HCT116 (cell line): ENCODE measurements around the gene SERPINE3. TPM values are rescaled to one million over a fixed set of nuclear protein-coding genes. Genes with fewer than 3 reads are reported as not detected.

Experiments
- ATAC-seq: fragments of 200-7000 bp; cut with Tn5 transposase; 2 replicates; pipeline ENCODE4 v1.9.1; 2020; ENCODE audit warnings: mild to moderate bottlenecking, moderate library complexity
- BruUV-seq: library from RNA; stranded (reverse); fragments of 400-500 nt; replicated peaks from 2 replicates; lab custom pipeline; 2021; lab: Mats Ljungman, UMichigan
- CTCF ChIA-PET: fragments of 300-600 bp; sonication (Branson Sonifier 250); formaldehyde crosslinking; loops from one replicate; lab custom pipeline; 2021; ENCODE audit warnings: antibody characterized with exemption; lab: Charles Lee
- POLR2A ChIA-PET: fragments of 300-600, 350-600 bp; sonication (Branson Sonifier 250); formaldehyde crosslinking; loops from one replicate; lab custom pipeline; 2021; ENCODE audit warnings: antibody characterized with exemption; lab: Charles Lee
- RAD21 ChIA-PET, 2 experiments: fragments of 300-600 bp; sonication (Branson Sonifier 250); formaldehyde crosslinking; loops; one replicate each; lab custom pipeline; 2023; ENCODE audit warnings: low total read pairs in 2 of 2; ENCODE audit not compliant: uncharacterized antibody in 2 of 2, unreplicated experiment in 2 of 2, low non-redundant PET in 1 of 2; lab: Charles Lee
- DNase-seq: peaks from one replicate; pipeline ENCODE4 v3.0.0-alpha.2; 2010; ENCODE audit warnings: low read depth, low spot score
- H2AFZ ChIP-seq: fragments of 200-600 bp; shearing (Covaris generic), sonication (generic); 2 replicates; pipeline ENCODE4 v1.6.1; 2017; ENCODE audit warnings: low read depth, mixed run types, mixed read lengths, antibody characterized with exemption, low read length; ENCODE audit not compliant: poor library complexity, severe bottlenecking
- H3K27ac ChIP-seq: 2 replicates; pipeline ENCODE4 v1.5.1; 2012; ENCODE audit warnings: low read depth, low read length
- H3K27me3 ChIP-seq: fragments of 200-600 bp; sonication (generic); 2 replicates; pipeline ENCODE4 v1.6.1; 2016; ENCODE audit warnings: mixed run types, low read length, mixed read lengths; ENCODE audit not compliant: insufficient read depth
- H3K36me3 ChIP-seq, 2 experiments: fragments of 200-500 bp in 1 of 2; fragments of 200-600 bp in 1 of 2; sonication (Bioruptor generic) in 1 of 2; sonication (generic) in 1 of 2; 2 replicates each; pipeline versions ENCODE4 v1.5.1 to v1.6.1; 2014 to 2016; ENCODE audit warnings: low read length in 2 of 2, inconsistent platforms in 1 of 2, mixed read lengths in 1 of 2, mixed run types in 1 of 2; ENCODE audit not compliant: insufficient read depth in 2 of 2, control insufficient read depth in 1 of 2
- H3K4me1 ChIP-seq, 2 experiments: fragments of 200-600 bp in 1 of 2; sonication (generic) in 1 of 2; 2 replicates each; pipeline versions ENCODE4 v1.5.1 to v1.6.1; 2012 to 2017; ENCODE audit warnings: low read length in 2 of 2, inconsistent platforms in 1 of 2, mild to moderate bottlenecking in 1 of 2, mixed read lengths in 1 of 2, mixed run types in 1 of 2, moderate library complexity in 1 of 2; ENCODE audit not compliant: insufficient read depth in 2 of 2, control insufficient read depth in 1 of 2
- H3K4me2 ChIP-seq: fragments of 200-600 bp; sonication (generic); 2 replicates; pipeline ENCODE4 v1.6.1; 2017; ENCODE audit warnings: mixed run types, low read length, mixed read lengths
- H3K4me3 ChIP-seq, 2 experiments: fragments of 200-600 bp in 1 of 2; sonication (generic) in 1 of 2; replicated peaks in 1 of 2; 2 replicates each; pipeline ENCODE4 v1.5.1; 2011 to 2016; ENCODE audit warnings: low read length in 2 of 2, control low read depth in 1 of 2, low read depth in 1 of 2, mild to moderate bottlenecking in 1 of 2, mixed read lengths in 1 of 2, mixed run types in 1 of 2
- H3K79me2 ChIP-seq: fragments of 200-600 bp; sonication (generic); 2 replicates; pipeline ENCODE4 v1.6.1; 2017; ENCODE audit warnings: mild to moderate bottlenecking, mixed run types, low read length, moderate library complexity, mixed read lengths; ENCODE audit not compliant: insufficient read depth
- H3K9ac ChIP-seq: fragments of 200-600 bp; sonication (generic); 2 replicates; pipeline ENCODE4 v1.6.1; 2016; ENCODE audit warnings: low read length, mixed read lengths
- H3K9me2 ChIP-seq: fragments of 200-600 bp; sonication (generic), shearing (Covaris generic); 2 replicates; pipeline ENCODE4 v1.6.1; 2017; ENCODE audit warnings: mixed run types, mild to moderate bottlenecking, moderate library complexity; ENCODE audit not compliant: insufficient read depth
- H3K9me3 ChIP-seq, 2 experiments: fragments of 200-500 bp in 1 of 2; fragments of 200-600 bp in 1 of 2; sonication (Bioruptor generic) in 1 of 2; sonication (generic) in 1 of 2; 2 replicates each; pipeline ENCODE4 v1.6.1; 2014 to 2017; ENCODE audit warnings: low read length in 2 of 2, mixed read lengths in 2 of 2, inconsistent platforms in 1 of 2, low read depth in 1 of 2, mild to moderate bottlenecking in 1 of 2, mixed run types in 1 of 2, moderate library complexity in 1 of 2; ENCODE audit not compliant: control insufficient read depth in 1 of 2, insufficient read depth in 1 of 2
- H4K20me1 ChIP-seq: fragments of 200-600 bp; sonication (generic), shearing (Covaris generic); 2 replicates; pipeline ENCODE4 v1.6.1; 2017; ENCODE audit warnings: mixed run types, mild to moderate bottlenecking, moderate library complexity; ENCODE audit not compliant: insufficient read depth
- CEBPB ChIP-seq: IDR thresholded peaks from 2 replicates; pipeline ENCODE4 v1.6.1; 2012; ENCODE audit warnings: low read depth
- ELF1 ChIP-seq: IDR thresholded peaks from 2 replicates; pipeline ENCODE4 v1.6.1; 2012; ENCODE audit warnings: low read depth, borderline replicate concordance
- ZFX ChIP-seq: fragments of 450-650 bp; IDR thresholded peaks from 2 replicates; pipeline ENCODE4 v1.6.1; 2017
- intact Hi-C: fragments of 100-400 bp; cut with micrococcal nuclease; formaldehyde crosslinking; loops from 2 replicates; pipeline ENCODE4 v1.10.0; 2022
- total RNA-seq: library from RNA; stranded (reverse); gene quantifications from one replicate; pipeline ENCODE4 v1.2.1, GENCODE V29; 2021; ENCODE audit not compliant: unreplicated experiment
- TF ChIP-seq, protein P1 (sequence below): IDR thresholded peaks from 2 replicates; pipeline ENCODE4 v1.6.1; 2012

Gene SERPINE3
- total RNA-seq, 1 experiment from 2014 or later = not detected

DNA sequence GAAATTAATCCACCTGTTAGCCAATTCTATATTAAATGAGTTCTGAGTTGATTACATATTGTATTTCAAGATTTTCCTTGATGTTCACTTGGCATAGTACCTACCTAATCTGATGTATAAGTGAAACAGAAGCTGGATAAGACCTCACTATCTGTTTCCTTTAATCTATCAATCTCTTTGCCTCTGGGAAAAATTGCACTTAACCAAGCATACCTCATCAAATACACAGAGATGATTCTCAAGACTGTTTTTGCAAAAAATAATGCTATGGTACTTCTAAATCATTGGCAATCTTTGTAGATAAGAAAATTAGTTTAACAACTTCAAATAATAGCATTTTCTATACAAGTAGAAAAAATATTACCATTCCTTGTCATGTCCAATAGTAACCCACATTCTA lies 55.2 kb downstream of the SERPINE3 start:
- H4K20me1 ChIP-seq = peaks cover 12% of the 10 kb centered on the region
- POLR2A ChIA-PET = no interaction called here

DNA sequence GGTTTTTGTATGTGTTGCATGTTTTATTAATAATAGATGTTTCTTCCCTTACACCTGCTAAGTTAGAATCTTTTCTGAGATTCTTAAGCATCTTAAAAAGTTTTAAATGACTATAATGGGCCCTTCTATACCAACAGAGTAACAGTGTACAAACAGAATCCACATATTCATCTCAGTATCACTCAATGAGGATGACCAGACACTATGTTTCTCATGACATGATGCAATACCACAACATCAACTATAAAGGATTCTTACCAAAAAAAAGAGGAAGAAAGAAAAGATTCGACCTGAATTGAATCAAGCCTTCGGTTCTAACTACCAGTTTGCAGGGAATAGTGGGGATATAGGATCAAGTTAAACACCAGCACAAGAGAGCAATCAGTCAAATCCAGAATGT lies 56.9 kb downstream of the SERPINE3 start:
- ChIA-PET POLR2A (interaction anchor here (1.3 kb wide), 1 partner anchor 57 kb away, joined by 3 read pairs; no protein-coding TSS in a partner anchor), RAD21 (no interaction called here), CTCF (no interaction called here)
- Histone ChIP-seq H3K9ac (no peak overlapping the region), H3K27me3 (no peaks in the 10 kb centered on the region), H3K36me3 (no peaks in the 10 kb centered on the region), H3K27ac (no peak overlapping the region), H3K4me2 (no peak overlapping the region), H3K9me2 (no peaks in the 10 kb centered on the region), H3K4me3 (no peak overlapping the region), H4K20me1 (peaks cover 15% of the 10 kb centered on the region), H3K9me3 (no peaks in the 10 kb centered on the region), H3K4me1 (no peaks in the 10 kb centered on the region), H3K79me2 (peaks cover 72% of the 10 kb centered on the region), H2AFZ (no peak overlapping the region)
- DNase-seq (no peak), ATAC-seq (no peak)
- TF ChIP-seq ZFX (no peak), ELF1 (no peak)
- TF ChIP-seq, protein P1, sequence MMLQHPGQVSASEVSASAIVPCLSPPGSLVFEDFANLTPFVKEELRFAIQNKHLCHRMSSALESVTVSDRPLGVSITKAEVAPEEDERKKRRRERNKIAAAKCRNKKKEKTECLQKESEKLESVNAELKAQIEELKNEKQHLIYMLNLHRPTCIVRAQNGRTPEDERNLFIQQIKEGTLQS = no peak
- no TSS peak for BruUV-seq
- intact Hi-C loops = no loop called here

More for the DNA sequence above, 55.2 kb downstream of the SERPINE3 start:
- no peaks in the 10 kb centered on the region for H3K36me3 ChIP-seq
- no peak for DNase-seq
- H3K79me2 ChIP-seq = peaks cover 63% of the 10 kb centered on the region
- H3K27me3 ChIP-seq = no peaks in the 10 kb centered on the region
- no peak for TF ChIP-seq CEBPB
- TF ChIP-seq, all 23 proteins: peak for 0
- Histone ChIP-seq H3K4me1 (no peaks in the 10 kb centered on the region), H3K9ac (no peak overlapping the region), H3K9me2 (no peaks in the 10 kb centered on the region), H3K27ac (no peak overlapping the region), H3K9me3 (no peaks in the 10 kb centered on the region), H2AFZ (no peak overlapping the region), H3K4me2 (no peak overlapping the region), H3K4me3 (no peak overlapping the region)
- ChIA-PET RAD21 (no interaction called here), CTCF (no interaction called here)
- BruUV-seq = no TSS peak
- intact Hi-C loops = no loop called here
- ATAC-seq = no peak
